K562 (cell line): Measurements from ENCODE around the gene ATP4B.
"Not testable (repeated sequence)": the region's sequence is repeated elsewhere in the genome, so short reads cannot be mapped to it uniquely, and the experiment has no call there.

ENCODE experiments used
- CHD2 ChIP-seq: IDR thresholded peaks from 2 replicates; pipeline ENCODE4 v1.6.1; 2011; ENCODE audit warnings: low read depth, low read length
- EZH2 ChIP-seq: IDR thresholded peaks from 2 replicates; pipeline ENCODE4 v1.6.1; 2012; ENCODE audit warnings: low read depth, mild to moderate bottlenecking, inconsistent platforms, low read length, borderline replicate concordance
- KAT7 ChIP-seq: sonication (generic); formaldehyde crosslinking; IDR thresholded peaks from 2 replicates; pipeline ENCODE4 v1.8.0; 2022; ENCODE audit warnings: missing genetic modification reagents, mild to moderate bottlenecking, borderline replicate concordance
- NCOA2 ChIP-seq, 2 experiments: fragments of 450-650 bp; IDR thresholded peaks; 2 replicates each; pipeline ENCODE4 v1.6.1; 2018; ENCODE audit warnings: mild to moderate bottlenecking in 2 of 2, moderate library complexity in 1 of 2; ENCODE audit not compliant: partially characterized antibody in 2 of 2
- POLR2A ChIP-seq: fragments of 450-650 bp; conservative IDR thresholded peaks from 2 replicates; pipeline ENCODE4 v1.6.1; 2016
- SP1 ChIP-seq: sonication (generic); formaldehyde crosslinking; IDR thresholded peaks from 2 replicates; pipeline ENCODE4 v1.8.1; 2022; ENCODE audit warnings: mild to moderate bottlenecking, missing genetic modification reagents
- ZNF232 ChIP-seq: sonication (generic); formaldehyde crosslinking; IDR thresholded peaks from 2 replicates; pipeline ENCODE4 v1.8.0; 2022; ENCODE audit warnings: mild to moderate bottlenecking, missing genetic modification reagents
- TF ChIP-seq, protein P1 (sequence below): sonication (generic); formaldehyde crosslinking; IDR thresholded peaks from 2 replicates; pipeline ENCODE4 v1.8.1; 2023; ENCODE audit warnings: mild to moderate bottlenecking, missing genetic modification reagents
- TF ChIP-seq, protein P2 (sequence below), 3 experiments: IDR thresholded peaks in 2 of 3; conservative IDR thresholded peaks in 1 of 3; 2 replicates each; pipeline ENCODE4 v1.5.1; 2011 to 2012; ENCODE audit warnings: low read length in 3 of 3, mild to moderate bottlenecking in 3 of 3, control low read depth in 2 of 3, improper control_type of control experiment in 1 of 3, inconsistent platforms in 1 of 3, low read depth in 1 of 3, mixed read lengths in 1 of 3, moderate library complexity in 1 of 3; ENCODE audit not compliant: insufficient read depth in 2 of 3

DNA sequence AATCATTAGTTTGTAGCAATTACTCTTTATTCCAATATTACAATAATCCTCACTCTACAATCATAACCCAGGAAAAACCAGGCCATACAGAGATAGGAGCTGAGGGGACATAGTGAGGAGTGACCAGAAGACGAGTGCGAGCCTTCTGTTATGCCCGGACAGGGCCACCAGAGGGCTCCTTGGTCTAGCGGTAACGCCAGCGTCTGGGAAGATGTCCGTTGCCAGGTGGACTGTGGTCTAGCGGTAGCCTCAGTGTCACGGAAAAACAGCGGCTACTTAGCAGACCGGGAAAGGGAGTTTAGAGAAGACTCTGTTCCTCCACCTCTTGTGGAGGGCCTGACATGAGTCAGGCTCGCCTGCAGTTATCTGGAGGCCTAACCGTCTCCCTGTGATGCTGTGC lies 36.5 kb downstream of the ATP4B start:
- TF ChIP-seq EZH2; KAT7; SP1 (CRISPR knock-in tag); ZNF232 (CRISPR knock-in tag); POLR2A; CHD2; NCOA2 (IDR thresholded peaks at IDR 0.05; ENCODE audit: partially characterized antibody in 2 of 2): not testable (repeated sequence)
- TF ChIP-seq, protein P1, sequence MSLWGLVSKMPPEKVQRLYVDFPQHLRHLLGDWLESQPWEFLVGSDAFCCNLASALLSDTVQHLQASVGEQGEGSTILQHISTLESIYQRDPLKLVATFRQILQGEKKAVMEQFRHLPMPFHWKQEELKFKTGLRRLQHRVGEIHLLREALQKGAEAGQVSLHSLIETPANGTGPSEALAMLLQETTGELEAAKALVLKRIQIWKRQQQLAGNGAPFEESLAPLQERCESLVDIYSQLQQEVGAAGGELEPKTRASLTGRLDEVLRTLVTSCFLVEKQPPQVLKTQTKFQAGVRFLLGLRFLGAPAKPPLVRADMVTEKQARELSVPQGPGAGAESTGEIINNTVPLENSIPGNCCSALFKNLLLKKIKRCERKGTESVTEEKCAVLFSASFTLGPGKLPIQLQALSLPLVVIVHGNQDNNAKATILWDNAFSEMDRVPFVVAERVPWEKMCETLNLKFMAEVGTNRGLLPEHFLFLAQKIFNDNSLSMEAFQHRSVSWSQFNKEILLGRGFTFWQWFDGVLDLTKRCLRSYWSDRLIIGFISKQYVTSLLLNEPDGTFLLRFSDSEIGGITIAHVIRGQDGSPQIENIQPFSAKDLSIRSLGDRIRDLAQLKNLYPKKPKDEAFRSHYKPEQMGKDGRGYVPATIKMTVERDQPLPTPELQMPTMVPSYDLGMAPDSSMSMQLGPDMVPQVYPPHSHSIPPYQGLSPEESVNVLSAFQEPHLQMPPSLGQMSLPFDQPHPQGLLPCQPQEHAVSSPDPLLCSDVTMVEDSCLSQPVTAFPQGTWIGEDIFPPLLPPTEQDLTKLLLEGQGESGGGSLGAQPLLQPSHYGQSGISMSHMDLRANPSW: not testable (repeated sequence)
- TF ChIP-seq, protein P2, sequence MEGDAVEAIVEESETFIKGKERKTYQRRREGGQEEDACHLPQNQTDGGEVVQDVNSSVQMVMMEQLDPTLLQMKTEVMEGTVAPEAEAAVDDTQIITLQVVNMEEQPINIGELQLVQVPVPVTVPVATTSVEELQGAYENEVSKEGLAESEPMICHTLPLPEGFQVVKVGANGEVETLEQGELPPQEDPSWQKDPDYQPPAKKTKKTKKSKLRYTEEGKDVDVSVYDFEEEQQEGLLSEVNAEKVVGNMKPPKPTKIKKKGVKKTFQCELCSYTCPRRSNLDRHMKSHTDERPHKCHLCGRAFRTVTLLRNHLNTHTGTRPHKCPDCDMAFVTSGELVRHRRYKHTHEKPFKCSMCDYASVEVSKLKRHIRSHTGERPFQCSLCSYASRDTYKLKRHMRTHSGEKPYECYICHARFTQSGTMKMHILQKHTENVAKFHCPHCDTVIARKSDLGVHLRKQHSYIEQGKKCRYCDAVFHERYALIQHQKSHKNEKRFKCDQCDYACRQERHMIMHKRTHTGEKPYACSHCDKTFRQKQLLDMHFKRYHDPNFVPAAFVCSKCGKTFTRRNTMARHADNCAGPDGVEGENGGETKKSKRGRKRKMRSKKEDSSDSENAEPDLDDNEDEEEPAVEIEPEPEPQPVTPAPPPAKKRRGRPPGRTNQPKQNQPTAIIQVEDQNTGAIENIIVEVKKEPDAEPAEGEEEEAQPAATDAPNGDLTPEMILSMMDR (IDR thresholded peaks at IDR 0.05 in 2 of 3, conservative IDR thresholded peaks at IDR 0.05 in 1 of 3; ENCODE audit: insufficient read depth in 2 of 3, low read depth in 1 of 3, low read length in 3 of 3): 0 out of 6 replicates have a peak, but pooled peaks of 1 of the 3 experiments have one; percentile 8
